HG03135 (cell line): ENCODE data around the gene TNXB.
"Not testable (repeated sequence)": the region's sequence is repeated elsewhere in the genome, so short reads cannot be mapped to it uniquely, and the experiment has no call there.

Experiments used
- ATAC-seq: cut with Tn5 transposase; IDR thresholded peaks from one replicate; pipeline ENCODE4 v1.9.1; 2021; ENCODE audit warnings: mild to moderate bottlenecking, moderate library complexity; ENCODE audit not compliant: unreplicated experiment

TNXB gene

DNA sequence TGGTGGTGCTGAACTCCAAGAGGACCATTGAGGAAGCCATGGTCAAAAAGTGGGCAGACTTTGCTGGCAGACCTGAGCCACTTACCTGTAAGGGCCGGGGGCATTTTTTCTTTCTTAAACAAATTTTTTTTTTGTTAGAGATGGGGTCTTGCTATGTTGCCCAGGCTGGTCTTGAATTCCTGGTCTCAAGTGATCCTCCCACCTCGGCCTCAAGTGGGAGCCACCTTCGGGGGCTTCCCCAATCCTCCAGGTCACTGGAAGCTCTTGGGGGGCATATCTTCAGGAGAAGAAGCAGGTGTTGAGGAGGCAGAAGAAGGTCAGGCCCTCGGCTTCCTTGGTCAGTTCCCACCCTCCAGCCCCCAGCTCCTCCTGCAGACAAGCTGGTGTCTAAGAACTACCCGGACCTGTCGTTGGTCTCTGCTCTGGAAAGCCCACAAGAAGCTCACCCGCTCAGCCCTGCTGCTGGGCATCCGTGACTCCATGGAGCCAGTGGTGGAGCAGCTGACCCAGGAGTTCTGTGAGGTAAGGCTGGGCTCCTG lies 103.1 kb downstream of the TNXB start:
- ATAC-seq, result not testable (repeated sequence)

DNA sequence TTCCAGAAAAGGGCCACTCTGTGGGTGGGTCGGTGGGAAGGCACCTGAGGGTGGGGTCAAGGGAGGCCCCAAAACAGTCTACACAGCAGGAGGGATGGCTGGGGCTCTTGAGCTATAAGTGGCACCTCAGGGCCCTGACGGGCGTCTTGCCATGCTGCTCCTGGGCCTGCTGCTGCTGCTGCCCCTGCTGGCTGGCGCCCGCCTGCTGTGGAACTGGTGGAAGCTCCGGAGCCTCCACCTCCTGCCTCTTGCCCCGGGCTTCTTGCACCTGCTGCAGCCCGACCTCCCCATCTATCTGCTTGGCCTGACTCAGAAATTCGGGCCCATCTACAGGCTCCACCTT lies 103.6 kb downstream of the TNXB start:
- ATAC-seq, result not testable (repeated sequence)

DNA sequence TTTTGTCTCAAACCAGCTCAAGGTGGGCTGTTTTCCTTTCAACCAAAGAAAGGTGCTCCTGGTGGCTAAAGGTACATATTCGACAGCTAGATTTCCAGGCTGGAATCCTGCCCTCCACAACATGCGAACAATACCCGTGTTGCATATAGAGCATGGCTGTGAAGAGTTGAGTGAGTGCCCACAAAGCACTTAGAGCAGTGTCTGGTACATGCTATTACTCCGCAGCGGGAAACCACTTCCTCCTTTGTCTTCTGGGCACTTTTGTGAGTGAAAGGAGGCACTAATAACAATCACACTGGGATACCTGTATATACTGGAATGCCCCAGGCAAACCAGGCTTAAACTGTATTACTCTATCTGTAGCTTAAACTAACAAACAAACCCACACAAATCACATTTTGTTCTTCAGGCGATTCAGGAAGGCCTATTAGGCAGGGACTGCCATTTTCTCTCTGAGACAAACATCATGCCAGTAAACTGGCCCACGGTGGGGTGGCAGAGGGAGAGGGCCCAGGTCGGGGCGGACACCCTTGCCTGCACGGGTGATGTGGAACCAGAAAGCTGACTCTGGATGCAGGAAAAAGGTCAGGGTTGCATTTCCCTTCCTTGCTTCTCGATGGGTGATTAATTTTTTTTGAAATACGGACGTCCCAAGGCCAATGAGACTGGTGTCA lies 104.1 kb downstream of the TNXB start:
- not testable (repeated sequence) for ATAC-seq

DNA sequence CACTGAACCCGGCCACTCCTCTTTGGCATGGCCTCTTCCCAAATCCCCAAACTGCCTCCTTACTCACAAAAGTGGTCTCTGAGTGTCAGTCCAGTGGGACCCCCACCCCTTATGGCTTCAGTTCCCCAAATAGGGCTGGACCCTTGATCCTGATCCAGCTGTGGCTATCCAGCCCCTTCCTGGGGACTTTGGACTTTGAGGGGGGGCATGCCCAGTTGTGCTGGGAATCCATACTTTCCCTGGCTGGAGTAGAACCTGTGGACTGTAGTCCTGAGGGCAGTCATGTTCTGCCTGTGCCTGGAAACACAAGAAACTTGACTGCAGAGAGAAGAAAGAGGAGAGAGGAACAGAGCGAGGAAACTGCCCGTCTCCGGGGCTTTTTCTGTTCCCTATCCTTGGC lies 104.7 kb downstream of the TNXB start:
- not testable (repeated sequence) for ATAC-seq

DNA sequence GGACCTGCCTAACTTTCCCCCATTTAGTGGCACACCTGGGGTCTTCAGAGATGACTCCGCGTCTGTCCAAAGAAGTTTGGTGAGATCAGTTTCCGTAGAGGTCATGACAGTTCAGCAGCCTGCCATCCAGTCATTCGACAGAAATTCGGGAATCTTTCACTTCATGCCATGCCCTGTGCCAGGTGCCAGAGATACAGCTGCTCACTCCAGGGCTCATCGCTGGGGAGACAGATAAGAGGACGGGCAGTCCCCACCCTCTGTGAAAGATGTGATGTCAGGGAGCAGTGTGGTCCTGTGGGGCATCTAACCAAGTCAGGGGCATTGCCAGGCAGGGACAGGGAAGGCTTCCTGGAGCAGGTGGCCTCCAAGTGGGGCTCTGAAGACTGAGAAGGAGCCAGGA lies 105.8 kb downstream of the TNXB start:
- not testable (repeated sequence) for ATAC-seq

DNA sequence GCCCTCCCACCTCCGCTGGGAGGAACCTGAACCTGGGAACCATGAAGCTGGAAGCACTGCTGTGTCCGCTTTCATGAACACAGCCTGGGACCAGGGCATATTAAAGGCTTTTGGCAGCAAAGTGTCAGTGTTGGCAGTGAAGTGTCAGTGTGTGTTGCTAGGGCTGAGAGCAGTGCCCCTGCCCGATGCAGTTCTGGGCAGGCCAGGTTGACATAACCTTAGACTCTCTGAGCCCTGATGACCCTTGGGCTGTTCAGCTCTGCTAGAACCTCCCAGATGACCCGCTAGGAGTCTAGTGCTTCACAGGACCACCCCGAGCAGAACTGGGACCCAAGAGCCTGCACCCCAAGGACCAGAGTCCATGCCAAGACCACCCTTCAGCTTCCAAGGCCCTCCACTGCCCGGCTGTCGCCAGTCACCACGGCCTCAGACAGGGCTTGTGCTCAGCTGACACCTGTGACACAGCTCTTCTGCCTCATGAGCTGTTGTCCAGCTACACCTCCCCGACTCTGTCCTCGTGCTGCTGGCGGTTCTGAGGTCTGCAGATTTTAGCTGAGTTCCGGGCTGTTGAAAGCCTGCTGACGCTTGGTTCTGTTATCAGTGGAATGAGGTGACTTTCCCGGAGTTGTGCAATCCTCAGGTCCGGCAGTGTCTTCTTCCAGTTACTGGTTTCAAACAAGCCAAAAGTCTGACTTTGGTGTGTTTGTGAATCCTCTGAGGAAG lies 106.4 kb downstream of the TNXB start:
- not testable (repeated sequence) for ATAC-seq

DNA sequence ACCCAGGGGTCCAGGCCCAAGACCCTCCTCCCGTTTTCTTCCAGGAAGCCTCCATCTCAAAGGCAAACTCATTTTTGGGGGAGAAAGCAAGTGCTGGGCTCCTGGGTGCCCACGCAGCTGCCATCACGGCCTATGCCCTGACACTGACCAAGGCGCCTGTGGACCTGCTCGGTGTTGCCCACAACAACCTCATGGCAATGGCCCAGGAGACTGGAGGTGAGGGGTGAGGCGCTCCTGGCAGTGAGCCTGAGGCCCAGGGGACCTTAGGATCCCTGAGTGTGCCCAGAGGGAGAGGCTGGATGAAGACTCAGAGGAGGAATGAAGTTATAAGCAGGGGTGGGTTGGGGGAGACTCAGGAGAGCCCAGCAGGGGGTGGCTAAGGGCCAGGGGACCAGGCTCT lies 112.8 kb downstream of the TNXB start:
- ATAC-seq, result not testable (repeated sequence)

DNA sequence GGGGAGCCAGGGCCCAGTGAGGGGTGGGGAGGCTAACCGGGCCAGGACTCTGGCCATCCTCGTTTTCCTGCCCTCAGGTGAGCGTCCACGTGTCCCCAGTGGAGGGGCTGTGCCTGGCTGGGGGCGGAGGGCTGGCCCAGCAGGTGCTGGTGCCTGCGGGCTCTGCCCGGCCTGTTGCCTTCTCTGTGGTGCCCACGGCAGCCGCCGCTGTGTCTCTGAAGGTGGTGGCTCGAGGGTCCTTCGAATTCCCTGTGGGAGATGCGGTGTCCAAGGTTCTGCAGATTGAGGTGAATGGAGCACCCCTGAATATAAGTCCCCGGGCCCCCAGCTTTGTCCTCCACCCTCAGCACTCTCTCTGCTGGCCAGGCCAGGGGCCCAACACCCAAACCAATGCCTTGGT lies 114.7 kb downstream of the TNXB start:
- ATAC-seq, result not testable (repeated sequence)
